IMR-90 (cell line): ENCODE results near the gene PDZRN3.

Experiments
- CTCF ChIP-seq: conservative IDR thresholded peaks from 2 replicates; pipeline ENCODE4 v1.5.1; 2012; ENCODE audit warnings: mild to moderate bottlenecking, low read depth, low read length, improper control_type of control experiment
- MAZ ChIP-seq: IDR thresholded peaks from 2 replicates; pipeline ENCODE4 v1.6.1; 2012; ENCODE audit warnings: low read depth, mild to moderate bottlenecking, low read length, improper control_type of control experiment, moderate library complexity, borderline replicate concordance
- POLR2A ChIP-seq: IDR thresholded peaks from 2 replicates; pipeline ENCODE4 v1.6.1; 2012; ENCODE audit warnings: mild to moderate bottlenecking, low read depth, low read length

- TF ChIP-seq CTCF (no peak), POLR2A (no peak), MAZ (no peak)
Measured at GRCh38 chr3:73493543-73494308, 131.0 kb downstream of the PDZRN3 start.
